Loucy (cell line): ENCODE results near the gene MTHFSD.

ENCODE experiments used
- CTCF ChIP-seq: fragments of 200-600 bp; sonication (generic); conservative IDR thresholded peaks from 2 replicates; pipeline ENCODE4 v1.5.1; 2014; ENCODE audit warnings: mild to moderate bottlenecking, antibody characterized with exemption, low read length
- EZH2phosphoT487 ChIP-seq: fragments of 200-600 bp; IDR thresholded peaks from 2 replicates; pipeline ENCODE4 v1.6.1; 2018; ENCODE audit warnings: antibody characterized with exemption, mild to moderate bottlenecking, moderate library complexity, borderline replicate concordance

DNA sequence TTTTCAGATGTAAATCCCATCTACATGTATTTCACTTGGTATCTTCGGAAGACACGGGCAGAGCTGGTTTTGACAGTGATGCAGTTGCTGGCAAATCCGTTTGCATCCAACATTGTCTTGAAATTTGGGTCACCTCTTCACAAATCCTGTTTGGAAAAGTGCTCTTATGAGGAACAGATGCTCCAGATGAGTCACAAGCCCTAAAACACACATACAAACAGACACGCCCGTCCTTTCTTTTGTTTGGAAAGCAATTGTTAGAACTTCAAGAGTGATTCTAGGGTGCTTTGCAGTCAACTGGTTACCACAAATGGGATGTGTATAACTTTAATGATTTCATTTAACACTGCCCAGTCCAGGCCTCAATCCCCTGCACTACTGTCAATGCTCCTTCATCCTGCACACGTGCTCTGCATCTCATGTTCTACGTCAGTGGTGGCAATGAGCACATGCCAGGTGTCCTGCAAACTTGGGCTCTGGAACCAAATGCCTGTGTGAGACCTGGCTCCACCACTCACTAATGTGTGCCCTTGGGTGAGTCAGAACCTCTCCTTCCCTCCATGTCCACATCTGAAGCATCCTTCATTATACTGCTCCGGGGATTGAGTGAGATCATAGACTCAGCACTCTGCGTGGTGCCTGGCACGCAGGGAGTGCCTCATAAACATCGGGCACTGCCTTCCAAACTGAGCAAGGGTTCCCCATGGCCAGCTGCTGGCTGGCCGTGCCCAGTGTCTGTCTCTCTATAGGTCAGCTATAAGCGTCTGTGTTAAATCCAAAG, 64.0 kb downstream of the MTHFSD start:
- TF ChIP-seq CTCF (no peak), EZH2phosphoT487 (no peak)
